HuH-7.5 (cell line): ENCODE data around the gene TSPAN18.

Source experiments
- DNase-seq: peaks from one replicate; pipeline ENCODE4 v3.0.0; 2011; ENCODE audit warnings: low spot score

The TSPAN18 gene

DNA sequence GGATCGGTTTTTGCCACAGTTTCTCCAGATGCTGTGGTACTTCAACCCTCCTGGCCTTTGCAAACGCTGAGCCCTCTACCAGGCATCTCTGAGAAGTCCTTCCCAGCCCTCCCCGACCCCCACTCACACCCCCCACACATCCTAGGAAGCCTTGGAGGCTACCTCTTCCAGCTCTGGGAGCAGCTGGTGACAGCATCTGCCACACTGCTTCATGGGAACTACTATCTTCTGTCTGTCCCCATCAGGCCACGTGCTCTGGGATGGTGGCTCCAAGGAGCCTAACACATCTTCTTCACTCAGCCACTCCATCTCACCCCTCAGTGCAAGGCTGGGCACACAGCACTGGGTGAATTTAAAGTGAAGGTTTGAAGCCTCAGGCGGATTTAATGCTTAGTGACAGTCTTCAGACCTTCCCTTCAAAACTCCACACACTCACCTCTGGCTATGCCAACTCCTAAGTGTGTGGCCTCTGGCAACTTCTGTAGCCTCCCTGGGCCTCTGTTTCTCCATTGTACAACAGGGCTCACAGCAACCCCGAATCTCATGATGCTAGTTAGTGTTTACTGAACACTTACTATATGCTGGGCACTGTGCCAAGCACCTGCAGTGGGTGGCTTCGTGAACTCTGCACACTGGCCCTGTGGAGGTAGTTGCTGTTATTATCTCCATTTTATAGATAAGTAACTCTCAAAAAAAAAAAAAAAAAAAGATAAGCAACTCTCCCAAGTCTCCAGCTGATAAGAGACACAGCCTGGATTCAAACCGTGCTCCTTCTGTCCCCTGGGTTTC is 231.2 kb downstream of the TSPAN18 start:
- DNase-seq = no peak

DNA sequence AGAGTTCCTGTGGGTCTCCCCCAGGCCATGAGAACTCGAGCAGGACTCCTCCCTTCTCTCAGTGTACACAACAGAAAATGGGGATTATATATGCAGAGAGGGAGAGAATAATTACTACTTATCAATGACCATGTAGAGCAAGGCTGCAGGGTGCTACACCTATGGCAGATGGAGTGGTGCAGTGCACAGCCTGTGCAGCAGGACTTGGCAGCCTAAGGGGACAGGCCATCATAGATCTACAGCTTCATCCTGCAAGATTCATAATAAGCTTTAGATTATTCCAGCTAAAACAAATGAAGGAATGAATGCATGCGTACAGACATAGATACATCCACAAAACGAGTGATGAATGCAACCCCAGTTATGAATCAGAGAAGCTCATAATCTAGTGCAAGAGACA is 232.3 kb downstream of the TSPAN18 start:
- no peak for DNase-seq

DNA sequence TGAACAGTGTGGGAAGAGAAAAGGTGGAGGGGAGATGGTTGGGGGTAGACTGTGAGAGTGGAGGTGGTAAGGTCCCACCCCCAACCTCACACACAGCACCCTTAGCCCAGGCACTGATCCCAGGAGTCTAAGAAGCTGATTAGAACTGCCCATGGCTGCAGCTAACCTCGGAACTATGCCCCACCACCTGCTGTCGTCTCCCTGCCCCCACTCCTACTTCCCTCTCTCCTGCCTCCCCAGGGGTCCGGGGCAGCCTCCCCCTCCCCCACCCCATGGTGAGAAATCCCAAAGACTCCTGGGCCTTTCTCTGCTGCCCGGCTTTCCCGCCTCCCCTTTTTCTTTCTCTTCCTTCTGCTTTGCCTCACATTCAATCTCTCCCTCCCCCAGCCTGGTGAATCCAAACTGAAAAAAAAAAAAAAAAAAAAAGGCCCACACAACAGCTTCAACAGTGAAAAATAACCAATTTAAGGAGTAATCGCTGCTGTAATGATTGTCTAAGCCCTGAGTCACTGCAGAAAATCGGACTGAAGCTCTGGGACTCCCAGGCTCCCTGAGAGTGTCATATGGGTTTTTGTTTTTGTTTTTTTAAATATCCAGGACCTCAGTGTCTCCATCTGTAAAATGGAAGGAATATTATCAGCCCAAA is 233.6 kb downstream of the TSPAN18 start:
- no peak for DNase-seq

DNA sequence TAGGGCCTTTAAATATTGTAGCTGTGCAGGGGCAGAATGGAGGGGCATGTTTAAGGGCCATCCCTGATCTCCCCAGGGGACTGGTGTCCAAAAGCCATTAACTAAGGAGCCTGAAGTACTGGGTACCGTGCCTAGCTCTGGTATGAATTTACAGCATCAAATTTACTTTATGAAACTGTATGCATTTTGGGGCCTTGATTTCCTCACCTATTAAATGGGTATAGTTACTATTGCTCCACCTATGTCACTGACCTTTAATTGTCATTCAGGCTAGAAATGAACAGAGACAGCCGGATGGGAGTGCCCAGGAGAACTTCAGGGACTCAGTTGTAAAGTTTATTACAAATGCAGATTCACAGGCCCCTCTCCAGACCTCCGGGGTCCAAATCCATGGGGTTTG is 235.7 kb downstream of the TSPAN18 start:
- no peak for DNase-seq

DNA sequence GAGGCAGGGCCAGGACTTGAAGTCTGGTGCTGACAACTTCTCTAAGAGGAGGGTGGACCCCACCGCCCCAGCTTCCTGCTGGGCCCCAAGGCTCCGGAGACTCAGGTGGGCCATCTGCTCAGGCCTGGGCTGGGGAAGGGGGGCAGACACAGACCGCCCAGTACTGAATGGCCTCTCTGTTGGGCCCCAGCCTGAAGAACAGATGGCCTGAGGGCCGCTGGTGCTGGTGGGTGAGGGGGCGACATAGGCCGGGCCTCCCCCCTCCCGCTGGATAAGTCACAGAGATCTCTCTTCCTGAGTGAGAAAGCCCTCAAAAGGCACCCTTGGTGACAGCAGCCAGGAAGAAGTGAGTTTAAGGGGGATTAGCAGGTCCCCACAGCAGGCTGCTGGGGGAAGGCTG is 236.4 kb downstream of the TSPAN18 start:
- DNase-seq = no peak

DNA sequence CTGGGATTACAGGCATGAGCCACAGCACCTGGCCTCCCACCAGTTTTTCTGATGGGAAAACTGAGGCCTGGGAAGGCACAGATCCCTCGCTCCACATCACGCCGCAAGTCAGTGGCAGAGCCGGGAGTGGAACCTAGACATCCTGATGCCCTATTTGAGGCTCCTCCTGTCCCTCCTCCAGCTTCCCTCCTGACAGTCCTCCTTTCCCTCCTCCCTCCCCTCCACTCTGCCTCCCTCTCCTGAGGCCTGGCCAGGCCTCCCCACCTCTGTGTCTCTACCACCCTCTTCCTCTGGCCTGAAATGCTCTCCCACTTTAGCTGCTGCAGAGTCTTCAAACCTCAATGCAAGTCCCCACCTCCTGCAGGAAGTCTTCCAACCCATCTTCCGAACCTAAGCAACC is 237.2 kb downstream of the TSPAN18 start:
- DNase-seq = no peak

DNA sequence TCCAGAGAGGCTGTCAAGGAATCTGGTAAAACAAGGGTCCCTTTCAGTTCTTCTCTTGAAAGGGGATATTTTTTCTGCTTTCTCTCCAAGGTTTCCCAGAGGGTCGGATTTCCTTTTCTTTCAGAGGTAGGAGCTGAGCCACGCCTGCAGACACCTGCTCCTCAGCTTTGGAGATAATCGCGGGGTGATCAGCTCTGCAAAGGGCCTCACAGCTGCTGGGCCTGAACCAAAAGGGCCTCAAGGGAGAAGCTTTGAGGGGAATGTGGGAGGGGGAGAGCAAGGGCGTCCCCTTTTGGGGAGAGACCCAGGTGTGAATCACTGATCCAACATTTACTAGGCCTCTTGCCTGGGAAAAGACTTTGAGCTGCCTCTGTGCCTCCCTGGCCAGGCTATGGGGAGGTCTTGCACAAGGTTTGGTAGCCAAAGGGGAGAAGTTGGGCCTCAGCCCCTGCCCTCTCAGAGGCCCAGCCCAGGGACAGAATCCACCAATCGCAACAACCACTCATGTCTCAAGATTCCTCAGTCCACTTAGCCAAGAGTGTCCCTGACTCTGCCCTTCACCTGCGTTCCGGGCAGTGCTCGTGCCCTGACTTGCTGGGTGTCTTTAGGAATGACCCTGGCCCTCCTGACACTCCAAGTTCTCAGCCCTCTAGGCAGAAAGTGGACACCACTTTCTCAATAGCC is 237.9 kb downstream of the TSPAN18 start:
- no peak for DNase-seq

DNA sequence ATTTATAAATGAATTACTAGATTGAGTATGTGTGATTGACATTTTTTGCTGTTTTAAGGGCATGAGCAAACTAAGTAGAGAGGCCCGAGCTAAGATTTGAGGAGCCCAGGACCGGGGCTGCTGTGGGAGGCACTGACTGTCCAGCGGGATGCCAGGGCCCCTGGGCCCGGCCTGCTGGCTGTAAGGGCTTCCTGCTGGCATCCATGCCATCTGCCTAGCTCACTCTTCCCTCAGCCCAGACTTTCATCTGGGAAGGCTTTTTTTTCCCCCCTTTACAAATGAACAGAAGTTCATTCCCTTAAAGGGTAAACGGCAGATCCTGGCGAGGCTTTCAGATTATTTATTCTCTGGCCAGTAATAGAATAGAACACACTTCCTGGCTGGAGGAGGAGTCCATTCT is 239.9 kb downstream of the TSPAN18 start:
- DNase-seq = no peak

DNA sequence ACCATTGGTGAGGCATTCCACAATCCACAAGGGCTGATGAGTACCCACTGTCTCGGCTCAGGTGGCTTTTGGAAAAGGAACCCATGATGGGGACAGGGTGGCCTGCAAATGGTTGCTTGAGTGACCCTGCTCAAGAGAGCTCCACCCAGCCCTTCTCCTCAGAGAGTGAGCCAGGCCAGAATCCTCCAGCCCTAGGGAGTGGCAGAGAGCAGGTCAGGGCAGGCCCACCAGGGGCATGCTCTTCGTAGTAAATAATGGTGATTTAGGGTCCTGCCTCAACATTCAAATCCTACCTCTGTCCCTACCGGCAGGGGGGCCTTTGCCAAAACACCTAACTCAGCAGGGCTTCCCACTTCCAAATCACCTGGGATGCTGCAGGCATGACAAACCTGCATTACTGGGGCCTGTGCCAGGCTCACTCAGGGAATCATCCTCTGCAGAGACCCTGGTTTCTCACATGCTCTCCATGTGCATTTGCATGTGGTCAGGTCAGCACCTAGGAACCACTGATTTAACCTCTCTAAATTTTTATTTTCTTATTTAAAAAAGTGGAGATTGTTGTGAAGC is 241.3 kb downstream of the TSPAN18 start:
- DNase-seq = no peak

DNA sequence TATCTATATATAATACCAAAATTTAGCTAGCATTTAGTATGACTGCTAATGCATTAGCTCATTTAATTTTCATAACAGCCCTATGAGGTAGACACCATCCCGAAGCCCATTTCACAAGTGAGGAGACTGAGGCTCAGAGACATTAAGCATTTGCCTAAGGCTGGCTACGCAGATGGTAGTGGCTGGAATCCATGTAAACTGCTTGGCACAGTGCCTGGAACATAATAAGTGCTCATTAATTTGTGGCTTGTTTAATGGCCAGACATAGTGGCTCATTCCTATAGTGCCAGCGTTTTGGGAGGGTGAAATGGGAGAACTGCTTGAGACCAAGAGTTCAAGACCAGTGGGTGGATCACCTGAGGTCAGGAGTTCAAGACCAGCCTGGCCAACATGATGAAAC is 241.7 kb downstream of the TSPAN18 start:
- DNase-seq = no peak

DNA sequence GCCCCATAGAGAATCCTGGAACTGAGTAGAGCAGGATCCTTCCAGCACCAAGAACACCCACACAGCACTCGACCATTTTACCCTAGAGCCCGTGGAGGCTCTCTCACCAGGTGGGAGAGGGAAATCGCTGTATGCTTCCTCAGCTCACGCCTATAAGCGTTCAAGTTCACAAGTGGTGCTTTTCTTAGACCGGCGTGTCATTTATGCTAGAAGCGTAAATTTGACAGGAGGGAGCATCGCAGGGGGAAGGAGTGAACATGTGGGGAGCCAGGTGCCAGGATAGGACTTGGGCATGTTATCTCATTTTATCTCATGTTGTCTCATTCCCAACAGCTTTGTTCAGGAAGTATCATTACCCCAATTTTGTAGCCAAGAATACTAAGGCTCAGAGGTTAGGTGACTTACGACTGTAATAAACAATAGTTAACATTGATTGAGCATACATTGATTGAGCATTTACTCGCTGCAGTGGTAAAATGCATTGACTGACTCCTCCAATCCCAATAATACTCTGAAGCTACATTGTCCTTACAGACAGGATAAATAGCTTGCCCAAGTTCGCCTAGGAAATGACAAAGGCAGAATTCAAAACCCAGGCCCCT is 243.0 kb downstream of the TSPAN18 start:
- no peak for DNase-seq

DNA sequence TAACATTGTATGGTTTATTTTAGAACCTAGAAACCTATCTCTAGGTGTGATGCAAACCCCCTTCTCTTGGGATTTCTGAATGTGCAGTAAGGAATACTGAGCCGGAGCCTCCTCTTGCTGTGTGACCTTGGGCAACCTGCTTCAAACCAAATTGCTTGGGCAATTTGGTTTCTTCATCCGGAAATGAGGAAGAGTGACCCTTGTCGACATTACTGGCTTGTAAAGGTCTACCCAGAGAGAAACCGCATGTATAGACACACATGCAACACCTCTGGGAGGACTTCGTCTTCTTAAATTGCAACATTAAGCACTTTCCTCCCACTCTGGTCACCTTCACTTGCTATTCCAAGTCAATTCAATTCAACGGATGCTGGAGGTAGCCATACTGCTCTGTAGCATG is 243.5 kb downstream of the TSPAN18 start:
- no peak for DNase-seq

DNA sequence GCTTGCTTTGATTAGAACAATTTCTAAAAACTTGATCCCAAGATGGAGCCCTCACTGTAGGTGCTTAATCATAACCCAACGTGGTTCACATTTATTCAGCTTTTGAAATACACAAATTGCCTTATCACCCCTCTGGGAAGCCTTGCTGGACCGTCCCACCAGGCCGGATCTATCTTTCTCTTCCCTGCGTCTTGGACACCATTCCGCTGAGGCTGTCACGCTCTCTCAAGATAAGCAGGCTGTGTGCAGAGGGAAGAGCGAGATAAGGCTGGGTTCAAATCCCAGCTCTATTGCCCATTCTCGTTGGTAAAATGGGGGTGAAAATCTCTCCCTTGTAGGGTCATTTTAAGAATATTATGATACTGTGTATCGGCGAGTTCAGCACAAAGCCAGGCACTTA is 244.4 kb downstream of the TSPAN18 start:
- no peak for DNase-seq

DNA sequence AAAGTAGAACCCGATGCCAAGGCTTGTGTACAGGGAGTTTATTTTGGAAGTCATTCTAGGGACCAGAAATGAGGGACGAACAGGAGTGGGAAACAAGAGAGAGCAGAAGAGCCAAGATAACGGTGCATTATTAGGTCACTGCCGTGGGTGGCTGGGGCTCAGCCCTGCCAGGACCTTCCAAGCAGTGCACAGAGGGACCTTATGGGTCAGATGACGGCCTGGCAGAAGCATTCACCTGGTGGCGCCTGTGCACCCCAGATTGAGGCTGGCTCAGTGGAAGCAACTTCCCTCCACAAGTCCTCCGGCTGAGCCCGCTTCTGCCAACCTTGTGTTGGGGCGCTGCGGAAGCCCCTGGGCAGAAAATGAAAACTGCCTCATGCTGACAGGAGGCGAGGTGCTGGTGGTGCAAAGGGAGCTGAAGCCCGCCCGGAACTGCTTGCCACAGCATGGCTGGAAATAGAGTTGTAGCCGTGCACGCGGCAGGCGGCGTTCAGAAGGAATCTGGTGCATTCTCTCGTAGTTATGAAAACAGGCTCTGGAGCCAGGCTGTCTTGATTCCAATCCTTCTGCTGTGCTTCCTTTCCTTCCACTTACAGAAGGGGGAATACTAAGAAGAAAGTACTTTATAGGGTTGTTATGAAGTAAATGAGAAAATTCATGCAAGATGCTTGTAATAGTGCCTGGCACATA is 246.1 kb downstream of the TSPAN18 start:
- DNase-seq = no peak

DNA sequence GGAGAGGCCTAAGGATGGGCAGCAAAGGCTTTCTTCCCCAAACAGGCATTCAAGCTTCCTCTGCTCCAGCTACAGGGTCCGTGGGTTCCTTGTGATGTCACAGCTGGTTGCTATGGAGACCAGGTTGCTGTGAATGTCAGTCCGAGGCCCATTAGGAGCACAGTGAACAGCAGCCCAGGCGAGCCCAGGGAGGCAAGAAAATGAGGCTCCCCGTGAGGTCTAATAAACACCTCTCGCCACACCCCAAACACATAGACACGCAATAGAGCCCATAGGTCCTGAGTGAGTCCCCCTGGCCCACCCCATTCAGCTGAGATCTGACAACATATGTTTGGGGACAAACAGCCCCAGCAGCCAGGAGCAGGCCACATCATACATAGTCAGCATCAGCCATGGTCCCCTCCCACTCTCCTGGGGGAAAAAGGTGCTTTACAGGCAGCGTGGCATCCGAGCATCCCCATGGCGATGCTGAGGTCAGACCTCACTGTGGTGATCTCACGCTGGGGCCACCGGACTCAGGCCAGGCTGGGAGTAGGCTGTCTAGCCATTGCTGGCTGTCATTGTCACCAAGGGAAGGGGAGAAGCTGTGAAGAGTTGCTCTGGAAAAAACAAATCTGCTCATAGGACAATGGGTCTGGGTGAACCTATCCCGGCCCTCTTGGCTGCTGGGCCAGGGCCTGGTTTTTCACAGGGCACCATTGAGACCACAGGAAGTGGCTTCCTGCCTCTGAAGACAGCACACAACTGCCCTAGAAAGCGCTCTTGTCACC is 247.1 kb downstream of the TSPAN18 start:
- no peak for DNase-seq

DNA sequence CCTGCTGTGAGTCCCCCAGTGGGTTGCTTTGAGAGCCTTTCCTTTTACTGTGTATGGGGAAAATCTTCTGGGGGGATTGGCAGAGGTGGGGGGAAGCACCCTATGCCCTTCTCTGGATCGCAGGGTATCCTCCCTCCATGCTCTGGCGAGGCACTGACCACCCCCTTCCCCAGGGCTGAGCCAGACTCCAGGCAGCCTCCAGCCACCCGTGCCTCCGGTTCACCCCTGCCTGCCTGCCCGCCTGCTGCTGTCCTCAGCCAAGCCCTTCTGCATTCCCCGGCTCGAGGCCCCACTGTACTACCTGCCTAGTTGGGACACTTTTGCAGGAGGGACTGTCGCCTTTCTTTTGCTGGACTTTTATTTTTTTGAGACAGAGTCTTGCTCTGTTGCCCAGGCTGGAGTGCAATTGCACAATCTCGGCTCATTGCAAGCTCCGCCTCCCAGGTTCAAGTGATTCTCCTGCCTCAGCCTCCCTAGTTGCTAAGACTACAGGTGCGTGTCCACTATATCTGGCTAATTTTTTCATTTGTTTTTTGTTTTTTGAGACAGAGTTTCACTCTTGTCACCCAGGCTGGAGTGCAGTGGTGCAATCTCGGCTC is 247.7 kb downstream of the TSPAN18 start:
- no peak for DNase-seq

DNA sequence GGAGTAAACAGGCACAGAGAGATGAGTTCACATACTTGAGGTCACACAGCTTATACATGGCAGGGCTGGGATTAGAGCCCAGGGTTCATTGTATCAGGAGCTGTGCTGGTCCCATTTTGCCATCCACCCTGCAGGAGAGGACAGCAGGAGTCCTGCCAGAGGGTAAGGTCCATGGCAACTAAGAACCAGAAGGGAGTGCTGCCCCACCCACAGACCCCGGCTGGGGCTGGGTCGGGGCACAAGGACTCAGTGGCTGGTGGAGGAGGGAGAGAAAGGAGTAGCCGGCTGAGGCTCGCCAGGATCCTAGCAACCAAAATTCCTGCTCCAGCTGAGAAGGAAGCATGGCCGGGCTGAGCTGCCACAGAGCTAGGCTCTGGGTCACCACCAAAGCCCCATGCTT is 249.8 kb downstream of the TSPAN18 start:
- DNase-seq = no peak

DNA sequence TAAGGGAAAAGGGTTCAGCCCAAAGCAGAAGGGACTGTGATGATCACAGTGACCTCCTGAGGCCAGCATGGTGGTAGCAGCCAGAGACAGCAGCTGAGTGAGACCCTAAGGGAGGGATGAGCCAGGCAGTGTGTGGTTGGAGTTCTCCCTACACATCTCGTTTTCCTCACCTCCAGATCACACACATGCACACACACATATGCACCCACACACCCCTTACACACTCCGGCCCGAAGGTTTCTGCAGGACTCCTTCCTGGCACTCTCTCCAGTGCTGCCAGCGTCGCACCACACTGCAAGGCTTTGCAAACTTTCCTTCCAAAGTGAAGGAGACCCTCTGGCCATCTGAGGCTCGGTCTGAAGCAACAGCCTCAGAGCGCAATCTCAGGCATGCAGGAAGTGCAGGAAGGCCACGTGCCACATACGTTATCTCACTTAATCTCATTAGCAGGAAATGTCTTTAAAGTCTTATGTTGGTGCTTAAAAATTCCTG is 250.8 kb downstream of the TSPAN18 start:
- no peak for DNase-seq

DNA sequence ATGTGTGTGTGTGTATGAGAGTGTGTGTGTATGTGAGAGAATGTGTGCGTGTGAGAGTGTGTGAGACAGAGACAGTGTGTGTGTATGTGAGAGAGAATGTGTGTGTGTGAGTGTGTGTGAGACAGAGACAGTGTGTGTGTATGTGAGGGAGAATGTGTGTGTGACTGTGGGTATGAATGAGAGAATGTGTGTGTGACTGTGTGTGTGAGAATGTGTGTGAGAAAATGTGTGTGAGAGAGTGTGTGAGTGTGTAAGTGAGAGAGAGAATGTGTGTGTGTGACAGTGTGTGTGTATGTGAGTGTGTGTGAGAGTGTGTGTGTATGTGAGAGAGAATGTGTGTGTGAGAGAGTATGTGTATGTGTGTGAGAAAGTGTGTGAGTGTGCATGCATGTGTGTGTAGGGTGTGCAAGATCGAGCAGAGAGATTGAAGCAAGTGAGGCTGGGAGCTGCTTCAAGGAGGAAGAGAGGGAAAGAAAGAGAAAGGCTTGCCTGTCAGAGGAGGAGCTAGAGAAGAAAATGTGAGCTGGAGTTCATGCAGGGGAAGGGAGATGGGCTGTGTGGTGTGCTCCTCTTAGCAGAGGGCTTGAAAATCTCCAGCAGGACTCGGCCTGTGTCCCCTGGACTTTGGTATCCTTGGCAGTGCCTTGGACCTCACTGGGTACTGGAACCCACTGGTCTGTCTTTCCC is 251.7 kb downstream of the TSPAN18 start:
- no peak for DNase-seq

DNA sequence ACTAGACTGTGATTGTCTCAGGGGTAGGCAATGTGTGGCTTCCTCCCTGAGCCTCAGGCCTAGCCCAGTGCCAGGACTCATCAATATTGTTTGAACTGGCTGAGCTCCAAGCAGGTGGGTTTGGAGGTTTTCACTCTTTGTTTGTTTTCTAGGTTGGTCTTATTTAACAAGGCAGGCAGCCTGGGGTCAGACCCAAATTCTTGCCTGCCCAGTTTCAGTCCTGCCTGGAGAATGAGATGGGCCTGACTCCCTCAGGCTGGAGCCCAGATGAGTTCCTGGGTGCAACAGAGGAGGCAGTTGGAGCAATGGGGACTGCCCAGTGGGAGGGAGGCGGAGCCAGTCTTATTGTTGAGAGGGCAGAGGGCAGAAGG is 252.2 kb downstream of the TSPAN18 start:
- peak; percentile 75 for DNase-seq
